PFSK-1 (cell line): ENCODE data around the gene GNAO1.

ENCODE experiments used
- POLR2AphosphoS5 ChIP-seq: IDR thresholded peaks from 2 replicates; pipeline ENCODE4 v1.6.1; 2012; ENCODE audit warnings: low read depth, mild to moderate bottlenecking, control low read depth, low read length, moderate library complexity
- REST ChIP-seq, 2 experiments: IDR thresholded peaks; 2 replicates each; pipeline versions ENCODE4 v1.6.1 to v1.8.0; 2011 to 2012; ENCODE audit warnings: low read depth in 2 of 2, low read length in 2 of 2, control low read depth in 1 of 2, inconsistent platforms in 1 of 2, mild to moderate bottlenecking in 1 of 2, moderate library complexity in 1 of 2; ENCODE audit not compliant: insufficient read depth in 1 of 2
- TAF1 ChIP-seq: IDR thresholded peaks from 2 replicates; pipeline ENCODE4 v1.6.1; 2012; ENCODE audit warnings: low read length, control low read depth, borderline replicate concordance; ENCODE audit not compliant: insufficient read depth

GRCh38 chr16:56367764-56368163 is 176.5 kb downstream of the GNAO1 start:
- TF ChIP-seq TAF1 (no peak), POLR2AphosphoS5 (no peak), REST (IDR thresholded peaks at IDR 0.05; ENCODE audit: insufficient read depth in 1 of 2, low read depth in 2 of 2, low read length in 2 of 2) (no peak)
